IMR-90 (cell line): Measurements from ENCODE around the gene STAG1. TPM values are rescaled to one million over a fixed set of nuclear protein-coding genes. Genes with fewer than 3 reads are reported as not detected.

Experiments
- ATAC-seq: fragments of 200-7000 bp; cut with Tn5 transposase; 2 replicates; pipeline ENCODE4 v1.9.1; 2020; ENCODE audit warnings: low read depth, mild to moderate bottlenecking, moderate library complexity
- BruUV-seq: library from RNA; stranded (reverse); fragments of 400-500 nt; replicated peaks from 2 replicates; lab custom pipeline; 2021; lab: Mats Ljungman, UMichigan
- CTCF ChIA-PET: fragments of 300-600 bp; formaldehyde crosslinking; extraction: SDS; loops from one replicate; lab custom pipeline; 2021; ENCODE audit warnings: antibody characterized with exemption; lab: Yijun Ruan, JAX
- POLR2A ChIA-PET: fragments of 300-600 bp; sonication (Branson Sonifier 250); formaldehyde crosslinking; loops from one replicate; lab custom pipeline; 2022; ENCODE audit warnings: antibody characterized with exemption; ENCODE audit not compliant: unreplicated experiment; lab: Charles Lee
- DNase-seq: peaks from one replicate; pipeline ENCODE4 v3.0.0; 2013
- H2AFZ ChIP-seq: replicated peaks from 2 replicates; pipeline ENCODE3; 2013; ENCODE audit warnings: low read length, mild to moderate bottlenecking; ENCODE audit not compliant: poor library complexity
- H2AK5ac ChIP-seq: 2 replicates; pipeline ENCODE4 v1.6.1; 2013; ENCODE audit warnings: low read depth, low read length, inconsistent platforms
- H2AK9ac ChIP-seq: replicated peaks from 2 replicates; pipeline ENCODE3; 2013; ENCODE audit warnings: mild to moderate bottlenecking, low read depth, low read length, moderate library complexity; ENCODE audit not compliant: poor library complexity
- H2BK120ac ChIP-seq: 2 replicates; pipeline ENCODE4 v1.6.1; 2013; ENCODE audit warnings: low read depth, low read length, inconsistent platforms
- H2BK15ac ChIP-seq: 3 replicates; pipeline ENCODE4 v1.6.1; 2013; ENCODE audit warnings: low read depth, low read length, inconsistent platforms
- H2BK20ac ChIP-seq: 2 replicates; pipeline ENCODE4 v1.6.1; 2013; ENCODE audit warnings: low read depth, mild to moderate bottlenecking, inconsistent platforms, low read length, moderate library complexity
- H2BK5ac ChIP-seq: 2 replicates; pipeline ENCODE4 v1.6.1; 2013; ENCODE audit warnings: mild to moderate bottlenecking, low read depth, low read length, inconsistent platforms; ENCODE audit not compliant: poor library complexity, severe bottlenecking
- H3K14ac ChIP-seq: replicated peaks from 2 replicates; pipeline ENCODE4 v1.6.1; 2013; ENCODE audit warnings: low read depth, low read length, inconsistent platforms
- H3K18ac ChIP-seq: 2 replicates; pipeline ENCODE4 v1.6.1; 2013; ENCODE audit warnings: low read depth, low read length, control low read depth
- H3K23ac ChIP-seq: 2 replicates; pipeline ENCODE4 v1.6.1; 2013; ENCODE audit warnings: low read depth, low read length, inconsistent platforms
- H3K27ac ChIP-seq: 2 replicates; pipeline ENCODE4 v1.5.1; 2013; ENCODE audit warnings: mild to moderate bottlenecking, control low read depth, low read length; ENCODE audit not compliant: insufficient read depth
- H3K27me3 ChIP-seq: 2 replicates; pipeline ENCODE4 v1.6.1; 2013; ENCODE audit warnings: low read length; ENCODE audit not compliant: control insufficient read depth, insufficient read depth
- H3K36me3 ChIP-seq: 2 replicates; pipeline ENCODE4 v1.6.1; 2013; ENCODE audit warnings: low read length, mixed read lengths; ENCODE audit not compliant: control insufficient read depth, insufficient read depth
- H3K4ac ChIP-seq: 2 replicates; pipeline ENCODE4 v1.6.1; 2013; ENCODE audit warnings: low read depth, low read length, inconsistent platforms
- H3K4me1 ChIP-seq: 2 replicates; pipeline ENCODE4 v1.6.1; 2013; ENCODE audit warnings: low read length, mixed read lengths; ENCODE audit not compliant: control insufficient read depth, insufficient read depth
- H3K4me2 ChIP-seq: 2 replicates; pipeline ENCODE4 v1.6.1; 2013; ENCODE audit warnings: low read depth, mild to moderate bottlenecking, control low read depth, low read length, moderate library complexity
- H3K4me3 ChIP-seq: 2 replicates; pipeline ENCODE4 v1.5.1; 2013; ENCODE audit warnings: low read depth, mild to moderate bottlenecking, control low read depth, low read length, moderate library complexity; ENCODE audit not compliant: insufficient read depth
- H3K56ac ChIP-seq: 2 replicates; pipeline ENCODE4 v1.6.1; 2013; ENCODE audit warnings: low read length, inconsistent platforms; ENCODE audit not compliant: insufficient read depth; ENCODE audit errors: extremely low read depth
- H3K79me1 ChIP-seq, 2 experiments: 2 replicates each; pipeline ENCODE4 v1.6.1; 2013; ENCODE audit warnings: low read length in 2 of 2, inconsistent platforms in 1 of 2, low read depth in 1 of 2
- H3K9ac ChIP-seq: 2 replicates; pipeline ENCODE4 v1.6.1; 2013; ENCODE audit warnings: low read depth, low read length, control low read depth
- H3K9me1 ChIP-seq: 2 replicates; pipeline ENCODE4 v1.6.1; 2013; ENCODE audit warnings: low read length, inconsistent platforms; ENCODE audit not compliant: insufficient read depth
- H3K9me3 ChIP-seq: 2 replicates; pipeline ENCODE4 v1.6.1; 2013; ENCODE audit warnings: low read length; ENCODE audit not compliant: control insufficient read depth, insufficient read depth
- H4K20me1 ChIP-seq: 2 replicates; pipeline ENCODE4 v1.6.1; 2013; ENCODE audit warnings: low read length, inconsistent platforms; ENCODE audit not compliant: insufficient read depth
- H4K5ac ChIP-seq: 2 replicates; pipeline ENCODE4 v1.6.1; 2013; ENCODE audit warnings: mild to moderate bottlenecking, low read depth, low read length, control low read depth
- H4K8ac ChIP-seq, 2 experiments: 2 replicates each; pipeline ENCODE4 v1.6.1; 2013; ENCODE audit warnings: low read depth in 2 of 2, low read length in 2 of 2, control low read depth in 1 of 2, inconsistent platforms in 1 of 2
- H4K91ac ChIP-seq: 2 replicates; pipeline ENCODE4 v1.6.1; 2013; ENCODE audit warnings: low read depth, low read length, inconsistent platforms; ENCODE audit not compliant: insufficient read depth
- BHLHE40 ChIP-seq: fragments of 150-350 bp; IDR thresholded peaks from 2 replicates; pipeline ENCODE4 v1.6.1; 2016; ENCODE audit warnings: mild to moderate bottlenecking, low read depth, low read length
- CHD1 ChIP-seq: IDR thresholded peaks from 2 replicates; pipeline ENCODE4 v1.6.1; 2012; ENCODE audit warnings: low read depth, low read length, improper control_type of control experiment
- ELK1 ChIP-seq: fragments of 150-350 bp; IDR thresholded peaks from 2 replicates; pipeline ENCODE4 v1.6.1; 2016; ENCODE audit warnings: low read depth, mild to moderate bottlenecking, low read length, moderate library complexity, borderline replicate concordance
- FOS ChIP-seq: fragments of 150-350 bp; IDR thresholded peaks from 2 replicates; pipeline ENCODE4 v1.6.1; 2016; ENCODE audit warnings: low read depth, low read length
- MAFK ChIP-seq: IDR thresholded peaks from 2 replicates; pipeline ENCODE4 v1.6.1; 2012; ENCODE audit warnings: low read depth, low read length, improper control_type of control experiment
- MAZ ChIP-seq: IDR thresholded peaks from 2 replicates; pipeline ENCODE4 v1.6.1; 2012; ENCODE audit warnings: low read depth, mild to moderate bottlenecking, low read length, improper control_type of control experiment, moderate library complexity, borderline replicate concordance
- MXI1 ChIP-seq: IDR thresholded peaks from 2 replicates; pipeline ENCODE4 v1.6.1; 2012; ENCODE audit warnings: low read depth, mild to moderate bottlenecking, low read length, moderate library complexity, borderline replicate concordance
- NFE2L2 ChIP-seq: fragments of 150-350 bp; IDR thresholded peaks from 2 replicates; pipeline ENCODE4 v1.6.1; 2016; ENCODE audit warnings: low read depth, mild to moderate bottlenecking, low read length
- POLR2A ChIP-seq: IDR thresholded peaks from 2 replicates; pipeline ENCODE4 v1.6.1; 2012; ENCODE audit warnings: mild to moderate bottlenecking, low read depth, low read length
- RAD21 ChIP-seq: IDR thresholded peaks from 2 replicates; pipeline ENCODE4 v1.6.1; 2012; ENCODE audit warnings: low read length, improper control_type of control experiment
- RCOR1 ChIP-seq: IDR thresholded peaks from 2 replicates; pipeline ENCODE4 v1.6.1; 2012; ENCODE audit warnings: mild to moderate bottlenecking, low read length, improper control_type of control experiment; ENCODE audit not compliant: insufficient replicate concordance
- RFX5 ChIP-seq: IDR thresholded peaks from 2 replicates; pipeline ENCODE4 v1.8.0; 2012; ENCODE audit warnings: low read depth, mild to moderate bottlenecking, low read length, moderate library complexity
- SMC3 ChIP-seq: fragments of 150-350 bp; IDR thresholded peaks from 2 replicates; pipeline ENCODE4 v1.6.1; 2016; ENCODE audit warnings: low read depth, mild to moderate bottlenecking, antibody characterized with exemption, low read length, moderate library complexity
- USF2 ChIP-seq: fragments of 150-350 bp; IDR thresholded peaks from 2 replicates; pipeline ENCODE4 v1.6.1; 2017; ENCODE audit warnings: mild to moderate bottlenecking, antibody characterized with exemption, low read length, low read depth
- WGBS, 2 experiments: methylation state at CpG; one replicate each; pipeline versions ENCODE4 v1.1.5 to v1.1.7; 2013; ENCODE audit warnings: missing lambda C conversion rate in 2 of 2; ENCODE audit not compliant: insufficient read length in 1 of 2; ENCODE audit errors: extremely low coverage in 2 of 2; 5-methylcytosine and 5-hydroxymethylcytosine counted together
- dilution Hi-C: fragments of 300-500 bp; cut with HindIII; formaldehyde crosslinking; loops from one replicate; pipeline ENCODE4 v1.14.3; 2018; ENCODE audit warnings: low sequenced_read_pairs; ENCODE audit not compliant: unreplicated experiment
- in situ Hi-C: fragments of 300-500 bp; cut with MboI; formaldehyde crosslinking; loops from 3 replicates; pipeline ENCODE4 v1.14.3; 2019; ENCODE audit warnings: low sequenced_read_pairs, inconsistent platforms, mixed read lengths
- intact Hi-C: fragments of 100-400 bp; cut with micrococcal nuclease; formaldehyde crosslinking; loops from 2 replicates; pipeline ENCODE4 v1.10.0; 2022
- polyA plus RNA-seq, 3 experiments: library from polyadenylated mRNA; depleted of rRNA; stranded (reverse); fragments of >200 nt; gene quantifications; 2 replicates each; pipeline ENCODE4 v1.2.3, GENCODE V29; 2012; ENCODE audit warnings: low replicate concordance in 1 of 3
- total RNA-seq: library from RNA; depleted of rRNA; stranded (reverse); fragments of >200 nt; gene quantifications from 2 replicates; pipeline ENCODE4 v1.2.3, GENCODE V29; 2012
- TF ChIP-seq, protein P1 (sequence below): conservative IDR thresholded peaks from 2 replicates; pipeline ENCODE4 v1.5.1; 2012; ENCODE audit warnings: mild to moderate bottlenecking, low read depth, low read length, improper control_type of control experiment

STAG1 gene
- total and polyA plus RNA-seq, 2 of the 4 experiments (the other 2 are of a cell fraction) = 9.6 to 32.3 TPM

DNA sequence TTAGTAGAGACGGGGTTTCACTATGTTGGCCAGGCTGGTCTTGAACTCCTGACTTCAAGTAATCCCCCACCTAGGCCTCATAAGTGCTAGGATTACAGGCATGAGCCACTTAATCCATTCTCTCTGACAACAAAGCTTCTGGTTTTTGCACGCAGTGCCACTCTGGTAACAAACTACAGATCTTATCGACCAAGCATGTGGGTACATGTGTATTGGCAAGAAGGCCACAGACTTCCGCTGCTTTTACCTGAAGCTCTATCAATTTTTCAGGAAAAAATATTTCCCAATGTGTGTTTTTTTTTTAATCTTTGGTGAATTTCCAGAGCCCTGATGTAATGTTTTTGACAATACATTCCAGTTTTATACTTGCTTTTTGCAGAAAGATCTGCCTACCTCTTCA, 319.5 kb downstream of the STAG1 start:
- H4K91ac ChIP-seq = no peak overlapping the region
- H3K9me1 ChIP-seq = no peaks in the 10 kb centered on the region
- no CpG with 5 or more reads among the region's 4 CpGs for WGBS, 2 experiments
- TF ChIP-seq RFX5 = no peak
- no peak for TF ChIP-seq FOS
- TF ChIP-seq USF2 = no peak
- no peak for TF ChIP-seq BHLHE40
- no peak for TF ChIP-seq MAFK
- no peak for TF ChIP-seq POLR2A
- TF ChIP-seq SMC3 = no peak
- no peak for TF ChIP-seq RCOR1
- no peak for TF ChIP-seq RAD21
- TF ChIP-seq MXI1 = no peak
- TF ChIP-seq NFE2L2 = no peak
- TF ChIP-seq MAZ = no peak
- TF ChIP-seq ELK1 = no peak
- TF ChIP-seq CHD1 = no peak
- TF ChIP-seq, protein P1, sequence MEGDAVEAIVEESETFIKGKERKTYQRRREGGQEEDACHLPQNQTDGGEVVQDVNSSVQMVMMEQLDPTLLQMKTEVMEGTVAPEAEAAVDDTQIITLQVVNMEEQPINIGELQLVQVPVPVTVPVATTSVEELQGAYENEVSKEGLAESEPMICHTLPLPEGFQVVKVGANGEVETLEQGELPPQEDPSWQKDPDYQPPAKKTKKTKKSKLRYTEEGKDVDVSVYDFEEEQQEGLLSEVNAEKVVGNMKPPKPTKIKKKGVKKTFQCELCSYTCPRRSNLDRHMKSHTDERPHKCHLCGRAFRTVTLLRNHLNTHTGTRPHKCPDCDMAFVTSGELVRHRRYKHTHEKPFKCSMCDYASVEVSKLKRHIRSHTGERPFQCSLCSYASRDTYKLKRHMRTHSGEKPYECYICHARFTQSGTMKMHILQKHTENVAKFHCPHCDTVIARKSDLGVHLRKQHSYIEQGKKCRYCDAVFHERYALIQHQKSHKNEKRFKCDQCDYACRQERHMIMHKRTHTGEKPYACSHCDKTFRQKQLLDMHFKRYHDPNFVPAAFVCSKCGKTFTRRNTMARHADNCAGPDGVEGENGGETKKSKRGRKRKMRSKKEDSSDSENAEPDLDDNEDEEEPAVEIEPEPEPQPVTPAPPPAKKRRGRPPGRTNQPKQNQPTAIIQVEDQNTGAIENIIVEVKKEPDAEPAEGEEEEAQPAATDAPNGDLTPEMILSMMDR = no peak
- H2BK20ac ChIP-seq = no peak overlapping the region
- in situ Hi-C loops (no loop called here), intact Hi-C loops (no loop called here), dilution Hi-C loops (no loop called here)
- H2BK5ac ChIP-seq = no peak overlapping the region
- H3K4me2 ChIP-seq = no peak overlapping the region
- H3K27ac ChIP-seq = no peak overlapping the region
- peaks cover 12% of the 10 kb centered on the region for H3K36me3 ChIP-seq
- no peaks in the 10 kb centered on the region for H4K20me1 ChIP-seq
- H3K27me3 ChIP-seq = no peaks in the 10 kb centered on the region
- H2AK5ac ChIP-seq = no peak overlapping the region
- DNase-seq = no peak
- H2BK120ac ChIP-seq = no peak overlapping the region
- H3K9me3 ChIP-seq = no peaks in the 10 kb centered on the region
- no peak overlapping the region for H3K14ac ChIP-seq
- H3K79me1 ChIP-seq = peaks cover 0 to 8% of the 10 kb centered on the region in 2 experiments; a peak in 2 of 4 replicates
- no peak overlapping the region for H3K18ac ChIP-seq
- H3K4me1 ChIP-seq = no peaks in the 10 kb centered on the region
- no peak overlapping the region for H4K8ac ChIP-seq
- H3K4me3 ChIP-seq = no peak overlapping the region
- no peak overlapping the region for H3K4ac ChIP-seq
- H3K9ac ChIP-seq = no peak overlapping the region
- H2BK15ac ChIP-seq = no peak overlapping the region
- no peak overlapping the region for H3K23ac ChIP-seq
- no peak overlapping the region for H2AK9ac ChIP-seq
- CTCF ChIA-PET = no interaction called here
- BruUV-seq = no TSS peak
- H2AFZ ChIP-seq = no peak overlapping the region
- no peak overlapping the region for H4K5ac ChIP-seq
- POLR2A ChIA-PET = no interaction called here
- ATAC-seq = no peak
- no peak overlapping the region for H3K56ac ChIP-seq
